Glutamatergic neuron (in vitro differentiated cells): ENCODE data around the gene TRIO. TPM values are rescaled to one million over a fixed set of nuclear protein-coding genes. Genes with fewer than 3 reads are reported as not detected.

Experiments
- DNase-seq: peaks from one replicate; pipeline ENCODE4 v3.0.0; 2022
- H3K27ac Mint-ChIP-seq: one replicate; pipeline ENCODE4 v1.8.0; 2020; ENCODE audit warnings: mild to moderate bottlenecking, mixed read lengths, inconsistent platforms; ENCODE audit not compliant: unreplicated experiment
- H3K27me3 Mint-ChIP-seq: one replicate; pipeline ENCODE4 v1.8.0; 2020; ENCODE audit warnings: mild to moderate bottlenecking, moderate library complexity, mixed read lengths, inconsistent platforms; ENCODE audit not compliant: unreplicated experiment
- H3K36me3 Mint-ChIP-seq: one replicate; pipeline ENCODE4 v1.8.0; 2020; ENCODE audit warnings: mild to moderate bottlenecking, mixed read lengths, inconsistent platforms; ENCODE audit not compliant: unreplicated experiment
- H3K4me1 Mint-ChIP-seq: one replicate; pipeline ENCODE4 v1.8.0; 2020; ENCODE audit warnings: mild to moderate bottlenecking, low read depth, mixed read lengths, inconsistent platforms; ENCODE audit not compliant: unreplicated experiment
- H3K4me3 Mint-ChIP-seq: one replicate; pipeline ENCODE4 v1.8.0; 2020; ENCODE audit warnings: mild to moderate bottlenecking, mixed read lengths, inconsistent platforms; ENCODE audit not compliant: unreplicated experiment
- H3K9me3 Mint-ChIP-seq: one replicate; pipeline ENCODE4 v1.8.0; 2020; ENCODE audit warnings: mild to moderate bottlenecking, moderate library complexity, mixed read lengths, inconsistent platforms; ENCODE audit not compliant: unreplicated experiment
- CTCF ChIP-seq: fragments of 200-600 bp; sonication (generic); IDR thresholded peaks from one replicate; pipeline ENCODE4 v1.5.0; 2021; ENCODE audit not compliant: partially characterized antibody, unreplicated experiment
- total RNA-seq: library from RNA; stranded (reverse); fragmentation: NEBNext Ultra II Directional; extraction: Animal tissue kit (Norgen Biotek cat#: 25700); gene quantifications from one replicate; pipeline ENCODE4 v1.2.1, GENCODE V29; 2021; ENCODE audit not compliant: unreplicated experiment

Gene TRIO
- total RNA-seq, 1 donor from 2014 or later, result 281 TPM

DNA sequence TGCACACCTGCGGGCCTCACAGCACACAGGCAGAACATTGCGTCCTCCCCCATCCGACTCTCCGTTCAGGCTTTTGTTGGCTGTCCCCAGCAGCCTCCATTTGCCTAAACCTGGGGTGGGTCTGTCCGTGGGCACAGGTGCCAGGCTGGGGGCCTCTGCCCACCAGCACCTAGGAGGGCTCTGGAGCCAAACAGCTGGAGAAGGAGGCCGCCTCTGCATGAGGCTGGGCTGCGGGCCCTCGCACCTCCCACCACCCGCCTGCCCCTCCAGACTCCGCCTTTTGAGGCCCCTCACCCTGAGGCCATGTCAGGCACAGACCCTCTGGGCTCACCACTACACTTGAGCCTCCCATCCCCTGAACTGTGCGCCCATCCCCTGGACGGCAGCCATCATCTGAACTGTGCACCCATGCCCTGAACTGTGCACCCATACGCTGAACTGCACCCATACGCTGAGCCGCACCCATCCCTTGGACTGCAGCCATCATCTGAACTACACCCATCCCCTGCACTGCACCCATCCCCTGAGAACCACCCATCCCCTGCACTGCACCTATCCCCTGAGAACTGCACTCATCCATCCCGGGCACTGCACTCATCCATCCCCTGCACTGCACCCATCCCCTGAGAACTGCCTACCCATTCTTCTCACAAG is 340.5 kb downstream of the TRIO start:
- peaks cover 20% of the 10 kb centered on the region for H3K36me3 Mint-ChIP-seq
- H3K27me3 Mint-ChIP-seq, result peaks cover 11% of the 10 kb centered on the region
- peaks cover 3% of the 10 kb centered on the region for H3K4me1 Mint-ChIP-seq
- H3K9me3 Mint-ChIP-seq, result peaks cover 14% of the 10 kb centered on the region
- no peak for TF ChIP-seq CTCF
- H3K27ac Mint-ChIP-seq, result peak overlapping the region; percentile 38
- no peak for DNase-seq
- no peak overlapping the region for H3K4me3 Mint-ChIP-seq

DNA sequence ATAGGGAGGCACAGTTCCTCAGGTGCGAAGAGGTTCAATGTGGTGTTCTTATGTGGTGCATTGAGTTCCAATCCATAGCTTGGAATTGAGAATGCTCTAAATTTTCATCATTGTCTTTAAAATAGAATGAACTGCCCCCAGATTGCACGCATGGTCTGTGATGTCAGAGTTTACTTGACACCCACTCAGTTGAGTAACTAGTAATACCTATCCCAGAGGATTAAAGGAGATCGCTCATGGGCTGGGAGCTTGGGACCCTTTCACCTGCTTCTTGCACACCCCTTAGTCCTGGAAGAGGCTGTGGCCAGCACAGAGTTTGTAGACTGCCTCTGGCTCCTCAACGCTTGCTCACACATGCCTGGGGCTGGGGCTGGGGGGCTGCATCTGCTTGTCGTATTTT is 343.3 kb downstream of the TRIO start:
- no peak for DNase-seq
- peaks cover 9% of the 10 kb centered on the region for H3K9me3 Mint-ChIP-seq
- H3K4me3 Mint-ChIP-seq, result no peak overlapping the region
- TF ChIP-seq CTCF, result no peak
- H3K36me3 Mint-ChIP-seq, result peaks cover 20% of the 10 kb centered on the region
- peaks cover 11% of the 10 kb centered on the region for H3K4me1 Mint-ChIP-seq
- H3K27ac Mint-ChIP-seq, result no peak overlapping the region
- H3K27me3 Mint-ChIP-seq, result peaks cover 11% of the 10 kb centered on the region

DNA sequence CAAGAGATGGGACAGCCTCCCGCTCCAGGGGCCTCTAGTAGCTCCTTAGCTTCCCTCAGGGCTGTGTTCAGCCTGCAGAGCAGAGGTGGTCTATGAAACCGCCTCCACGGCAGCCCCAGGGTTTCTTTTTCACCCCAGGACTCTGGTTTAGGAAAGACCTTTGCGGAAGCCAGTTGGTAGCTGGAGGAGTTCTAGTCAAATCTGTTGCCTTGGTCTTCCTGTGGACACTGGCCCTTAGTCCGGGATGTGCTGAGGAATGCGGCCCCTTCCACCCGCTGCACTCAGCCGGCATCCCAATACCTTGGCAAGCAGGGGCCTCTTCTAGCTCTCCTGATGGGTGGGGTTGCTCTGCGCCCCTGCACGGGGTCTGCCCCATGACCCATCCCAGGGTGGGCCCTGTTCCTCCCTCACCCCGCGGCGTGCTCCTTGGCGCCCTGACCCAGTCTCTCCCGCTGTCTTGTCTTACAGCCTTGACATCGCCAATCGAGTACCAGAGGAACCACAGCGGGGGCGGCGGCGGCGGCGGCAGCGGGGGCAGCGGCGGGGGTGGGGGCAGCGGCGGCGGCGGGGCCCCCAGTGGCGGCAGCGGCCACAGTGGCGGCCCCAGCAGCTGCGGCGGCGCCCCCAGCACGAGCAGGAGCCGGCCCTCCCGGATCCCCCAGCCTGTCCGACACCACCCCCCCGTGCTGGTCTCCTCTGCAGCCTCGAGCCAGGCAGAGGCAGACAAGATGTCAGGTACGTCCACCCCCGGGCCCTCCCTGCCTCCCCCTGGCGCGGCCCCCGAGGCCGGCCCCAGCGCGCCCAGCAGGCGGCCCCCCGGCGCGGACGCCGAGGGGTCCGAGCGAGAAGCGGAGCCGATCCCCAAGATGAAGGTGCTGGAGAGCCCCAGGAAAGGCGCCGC is 344.1 kb downstream of the TRIO start:
- peaks cover 9% of the 10 kb centered on the region for H3K9me3 Mint-ChIP-seq
- H3K27ac Mint-ChIP-seq, result no peak overlapping the region
- H3K4me1 Mint-ChIP-seq, result peaks cover 15% of the 10 kb centered on the region
- no peak for TF ChIP-seq CTCF
- no peak overlapping the region for H3K4me3 Mint-ChIP-seq
- peaks cover 10% of the 10 kb centered on the region for H3K27me3 Mint-ChIP-seq
- H3K36me3 Mint-ChIP-seq, result peaks cover 14% of the 10 kb centered on the region
- DNase-seq, result no peak

GRCh38 chr5:14487897-14488570 is 344.9 kb downstream of the TRIO start:
- Mint-ChIP-seq H3K9me3 (peaks cover 9% of the 10 kb centered on the region), H3K4me3 (peak overlapping the region; percentile 8), H3K36me3 (peaks cover 14% of the 10 kb centered on the region), H3K27ac (peak overlapping the region; percentile 23), H3K27me3 (peaks cover 10% of the 10 kb centered on the region), H3K4me1 (peaks cover 15% of the 10 kb centered on the region)
- TF ChIP-seq CTCF, result no peak
- DNase-seq, result no peak
